Measurements from ENCODE around the gene DAB2IP.
A peak's percentile ranks its signal among the peaks of the same experiment; 100 is the strongest.

Gene DAB2IP

DNA sequence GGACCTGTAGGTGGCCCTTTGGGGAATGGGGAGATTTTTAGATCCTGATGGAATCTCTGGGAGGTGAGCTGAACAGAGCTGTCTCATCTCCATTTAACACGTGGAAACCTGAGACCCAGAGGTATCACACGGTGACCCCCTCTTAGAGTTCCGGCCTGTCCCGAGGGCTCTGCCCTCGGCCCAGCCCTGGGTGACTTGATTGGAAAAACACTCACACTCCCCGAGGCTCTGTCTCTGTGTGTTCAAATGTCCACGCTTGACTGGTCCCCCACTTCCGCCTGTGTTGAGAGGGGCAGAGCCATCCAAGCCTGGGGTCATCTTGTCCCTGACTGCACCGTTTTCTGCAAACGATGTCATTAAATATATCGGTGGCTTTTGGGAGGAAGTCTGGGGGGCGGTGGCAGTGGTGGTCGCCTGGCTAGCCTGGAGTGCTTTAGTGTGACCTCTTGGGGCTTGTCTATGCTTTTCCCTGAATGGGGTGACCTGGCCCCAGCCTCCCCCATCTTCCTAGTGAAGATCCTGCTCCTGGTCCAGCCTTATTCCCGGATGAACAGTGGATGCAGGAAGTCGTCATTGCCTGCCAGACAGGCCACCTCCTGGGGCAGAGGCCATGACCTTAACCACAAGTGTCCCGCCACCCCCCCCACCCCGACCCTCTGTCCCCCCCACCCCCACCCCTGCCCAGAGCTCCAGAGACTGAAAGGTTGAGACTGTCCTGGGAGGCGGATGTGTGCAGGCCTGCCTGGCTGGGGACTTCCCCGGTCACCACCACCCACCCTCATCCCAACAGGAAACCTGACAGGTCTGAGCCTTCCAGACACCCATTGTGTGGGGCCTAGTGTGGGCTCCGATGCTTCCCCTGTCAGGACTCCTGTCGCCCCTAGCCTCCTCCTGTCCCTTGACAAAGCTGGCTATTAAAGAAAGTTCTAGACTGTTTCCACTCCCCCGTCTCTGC lies 5.3 kb upstream of the DAB2IP start:
- Histone ChIP-seq H3K4me3 (ENCODE audit: low read length) (no peak overlapping the region), H3K27ac (ENCODE audit: low read depth, low read length) (no peak overlapping the region)

DNA sequence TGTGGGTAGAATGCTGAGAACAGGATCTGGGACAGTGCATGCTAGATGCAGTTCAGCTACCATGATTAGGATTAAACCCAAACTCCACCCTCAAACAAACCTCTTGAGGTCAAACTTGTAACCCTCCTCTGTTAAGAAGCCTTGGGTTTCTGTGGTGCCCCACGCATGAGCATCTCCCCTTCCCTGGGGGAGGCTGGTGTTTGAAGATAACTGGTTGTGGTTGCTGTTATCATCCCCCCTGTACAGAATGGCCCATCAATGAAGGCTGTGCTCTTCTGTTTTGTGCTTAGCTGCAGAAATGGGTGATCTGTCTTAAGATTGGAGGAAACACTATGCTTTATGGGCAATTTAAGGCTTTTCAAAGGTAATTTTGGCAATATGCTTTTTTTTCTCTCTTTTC lies 4.4 kb upstream of the DAB2IP start:
- TF ChIP-seq EZH2phosphoT487 (IDR thresholded peaks at IDR 0.05; ENCODE audit: borderline replicate concordance, low read length) = no peak
- TF ChIP-seq, protein P1, sequence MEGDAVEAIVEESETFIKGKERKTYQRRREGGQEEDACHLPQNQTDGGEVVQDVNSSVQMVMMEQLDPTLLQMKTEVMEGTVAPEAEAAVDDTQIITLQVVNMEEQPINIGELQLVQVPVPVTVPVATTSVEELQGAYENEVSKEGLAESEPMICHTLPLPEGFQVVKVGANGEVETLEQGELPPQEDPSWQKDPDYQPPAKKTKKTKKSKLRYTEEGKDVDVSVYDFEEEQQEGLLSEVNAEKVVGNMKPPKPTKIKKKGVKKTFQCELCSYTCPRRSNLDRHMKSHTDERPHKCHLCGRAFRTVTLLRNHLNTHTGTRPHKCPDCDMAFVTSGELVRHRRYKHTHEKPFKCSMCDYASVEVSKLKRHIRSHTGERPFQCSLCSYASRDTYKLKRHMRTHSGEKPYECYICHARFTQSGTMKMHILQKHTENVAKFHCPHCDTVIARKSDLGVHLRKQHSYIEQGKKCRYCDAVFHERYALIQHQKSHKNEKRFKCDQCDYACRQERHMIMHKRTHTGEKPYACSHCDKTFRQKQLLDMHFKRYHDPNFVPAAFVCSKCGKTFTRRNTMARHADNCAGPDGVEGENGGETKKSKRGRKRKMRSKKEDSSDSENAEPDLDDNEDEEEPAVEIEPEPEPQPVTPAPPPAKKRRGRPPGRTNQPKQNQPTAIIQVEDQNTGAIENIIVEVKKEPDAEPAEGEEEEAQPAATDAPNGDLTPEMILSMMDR (IDR thresholded peaks at IDR 0.05; ENCODE audit: low read depth, low read length, poor library complexity, severe bottlenecking) = no peak
- no peaks in the 10 kb centered on the region for H3K9me3 ChIP-seq (ENCODE audit: control insufficient read depth, insufficient read depth, low read length)
- H4K20me1 ChIP-seq (ENCODE audit: control insufficient read depth, insufficient read depth, low read depth, low read length) = no peaks in the 10 kb centered on the region
- H3K27me3 ChIP-seq (ENCODE audit: control insufficient read depth, low read length) = peaks cover 34% of the 10 kb centered on the region
- H3K9me2 ChIP-seq (replicated peaks; ENCODE audit: control insufficient read depth, low read length) = no peaks in the 10 kb centered on the region
- no peak overlapping the region for H3K27ac ChIP-seq (ENCODE audit: low read depth, low read length)
- H3K4me2 ChIP-seq (ENCODE audit: low read length) = no peak overlapping the region
- no peaks in the 10 kb centered on the region for H3F3A ChIP-seq (ENCODE audit: control insufficient read depth, insufficient read depth)
- H3K79me2 ChIP-seq (ENCODE audit: control insufficient read depth, low read length) = no peaks in the 10 kb centered on the region
- no peaks in the 10 kb centered on the region for H3K36me3 ChIP-seq (ENCODE audit: control insufficient read depth, low read length)
- no peak overlapping the region for H3K4me3 ChIP-seq (ENCODE audit: low read length)
- peaks cover 20% of the 10 kb centered on the region for H3K4me1 ChIP-seq (ENCODE audit: control insufficient read depth, low read length)

More for the DNA sequence above, 5.3 kb upstream of the DAB2IP start:
- Histone ChIP-seq H3K9me3 (ENCODE audit: control insufficient read depth, insufficient read depth, low read length) (no peaks in the 10 kb centered on the region), H3F3A (ENCODE audit: control insufficient read depth, insufficient read depth) (no peaks in the 10 kb centered on the region), H3K4me1 (ENCODE audit: control insufficient read depth, low read length) (peaks cover 20% of the 10 kb centered on the region), H4K20me1 (ENCODE audit: control insufficient read depth, insufficient read depth, low read depth, low read length) (no peaks in the 10 kb centered on the region), H3K4me2 (ENCODE audit: low read length) (0 out of 2 replicates have a peak overlapping the region, but pooled peaks have one; percentile 1), H3K9me2 (replicated peaks; ENCODE audit: control insufficient read depth, low read length) (no peaks in the 10 kb centered on the region), H3K79me2 (ENCODE audit: control insufficient read depth, low read length) (no peaks in the 10 kb centered on the region), H3K36me3 (ENCODE audit: control insufficient read depth, low read length) (no peaks in the 10 kb centered on the region), H3K27me3 (ENCODE audit: control insufficient read depth, low read length) (peaks cover 26% of the 10 kb centered on the region)
- no peak for TF ChIP-seq EZH2phosphoT487 (IDR thresholded peaks at IDR 0.05; ENCODE audit: borderline replicate concordance, low read length)
- TF ChIP-seq, protein P1 (IDR thresholded peaks at IDR 0.05; ENCODE audit: low read depth, low read length, poor library complexity, severe bottlenecking) = no peak

DNA sequence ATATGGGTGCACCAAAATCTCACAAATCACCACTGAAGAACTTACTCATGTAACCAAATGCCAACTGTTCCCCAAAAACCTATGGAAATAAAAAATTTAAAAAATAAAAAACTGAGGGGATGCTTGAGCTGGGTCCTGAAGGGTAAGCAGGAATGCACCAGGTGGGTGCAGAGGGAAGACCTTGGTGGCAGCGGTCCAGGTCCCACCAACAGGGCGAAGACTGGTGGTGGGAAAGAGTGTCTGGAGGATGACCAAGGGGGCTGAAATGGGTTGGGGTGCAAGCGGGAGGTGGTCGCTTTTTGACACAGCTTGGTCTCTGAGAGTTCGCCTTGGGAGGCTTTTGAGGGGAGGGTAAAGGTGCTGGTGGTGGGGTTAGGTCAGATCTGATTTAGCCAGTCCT lies 3.3 kb upstream of the DAB2IP start:
- Histone ChIP-seq H3K9me2 (replicated peaks; ENCODE audit: control insufficient read depth, low read length) (no peaks in the 10 kb centered on the region), H3K4me3 (ENCODE audit: low read length) (no peak overlapping the region), H3K27me3 (ENCODE audit: control insufficient read depth, low read length) (peaks cover 46% of the 10 kb centered on the region), H3F3A (ENCODE audit: control insufficient read depth, insufficient read depth) (no peaks in the 10 kb centered on the region), H3K79me2 (ENCODE audit: control insufficient read depth, low read length) (no peaks in the 10 kb centered on the region), H3K4me2 (ENCODE audit: low read length) (no peak overlapping the region), H3K27ac (ENCODE audit: low read depth, low read length) (no peak overlapping the region), H4K20me1 (ENCODE audit: control insufficient read depth, insufficient read depth, low read depth, low read length) (no peaks in the 10 kb centered on the region), H3K9me3 (ENCODE audit: control insufficient read depth, insufficient read depth, low read length) (no peaks in the 10 kb centered on the region), H3K4me1 (ENCODE audit: control insufficient read depth, low read length) (peaks cover 20% of the 10 kb centered on the region), H3K36me3 (ENCODE audit: control insufficient read depth, low read length) (no peaks in the 10 kb centered on the region)
- TF ChIP-seq EZH2phosphoT487 (IDR thresholded peaks at IDR 0.05; ENCODE audit: borderline replicate concordance, low read length) = no peak
- TF ChIP-seq, protein P1 (IDR thresholded peaks at IDR 0.05; ENCODE audit: low read depth, low read length, poor library complexity, severe bottlenecking) = no peak
